A549 (cell line): ENCODE measurements around the gene CHST13. TPM values are rescaled to one million over a fixed set of nuclear protein-coding genes. Genes with fewer than 3 reads are reported as not detected.

Experiments
- ATAC-seq, 2 experiments: fragments of 200-7000 bp in 1 of 2; fragments of >200 bp in 1 of 2; cut with Nextera tagmentation in 1 of 2; cut with Tn5 transposase in 1 of 2; 3 replicates each; pipeline versions ENCODE4 v1.8.0 to v1.9.1; 2018 to 2020; ENCODE audit warnings: mild to moderate bottlenecking in 1 of 2, moderate library complexity in 1 of 2
- CTCF ChIA-PET: fragments of 300-600 bp; sonication (Branson Sonifier 250); formaldehyde crosslinking; extraction: SDS; loops from one replicate; lab custom pipeline; 2021; ENCODE audit warnings: antibody characterized with exemption, inconsistent platforms; lab: Yijun Ruan, JAX
- POLR2A ChIA-PET: fragments of 350-600 bp; formaldehyde crosslinking; extraction: SDS; loops from one replicate; lab custom pipeline; 2021; ENCODE audit warnings: antibody characterized with exemption, inconsistent platforms; lab: Yijun Ruan, JAX
- DNase-seq, 2 experiments: peaks; one replicate each; pipeline versions ENCODE4 v3.0.0 to v3.0.0-alpha.2; 2011 to 2016; ENCODE audit warnings: low read depth in 1 of 2, low spot score in 1 of 2
- FAIRE-seq: peaks from 2 replicates; lab custom pipeline; 2011; peaks lifted over from hg19 to GRCh38; lab: Jason Lieb, UNC
- H3K27ac ChIP-seq, 2 experiments: fragments of >200 bp; sonication (Bioruptor Twin); formaldehyde crosslinking; 3 replicates each; pipeline ENCODE4 v1.5.1; 2016 to 2017
- H3K4me1 ChIP-seq: fragments of >200 bp; sonication (Bioruptor Twin); formaldehyde crosslinking; 3 replicates; pipeline ENCODE4 v1.6.1; 2016
- H3K4me2 ChIP-seq: fragments of >200 bp; sonication (Bioruptor Twin); formaldehyde crosslinking; 3 replicates; pipeline ENCODE4 v1.6.1; 2016
- H3K4me3 ChIP-seq: fragments of >200 bp; sonication (Bioruptor Twin); formaldehyde crosslinking; 3 replicates; pipeline ENCODE4 v1.5.1; 2016
- H3K9me3 ChIP-seq: fragments of >200 bp; sonication (Bioruptor Twin); formaldehyde crosslinking; 3 replicates; pipeline ENCODE4 v1.6.1; 2016
- EHMT2 ChIP-seq: fragments of 200-600 bp; sonication (generic); IDR thresholded peaks from 2 replicates; pipeline ENCODE4 v1.6.1; 2016; ENCODE audit warnings: antibody characterized with exemption, low read depth, mild to moderate bottlenecking, moderate library complexity
- FOXS1 ChIP-seq: fragments of 250-450 bp; sonication (Bioruptor Pico); IDR thresholded peaks from 2 replicates; pipeline ENCODE4 v1.5.0; 2020; ENCODE audit warnings: mild to moderate bottlenecking, moderate library complexity
- GATA3 ChIP-seq: IDR thresholded peaks from 2 replicates; pipeline ENCODE4 v1.6.1; 2012; ENCODE audit warnings: borderline replicate concordance
- HDAC2 ChIP-seq: fragments of 200-600 bp; sonication (generic); IDR thresholded peaks from 2 replicates; pipeline ENCODE4 v1.6.1; 2016
- HEYL ChIP-seq: fragments of 250-450 bp; sonication (Bioruptor Pico); IDR thresholded peaks from 2 replicates; pipeline ENCODE4 v1.8.0; 2021; ENCODE audit warnings: mild to moderate bottlenecking, moderate library complexity
- HOXA7 ChIP-seq: fragments of 250-450 bp; sonication (Bioruptor Pico); IDR thresholded peaks from 2 replicates; pipeline ENCODE4 v1.5.0; 2020; ENCODE audit warnings: mild to moderate bottlenecking, moderate library complexity
- HOXB13 ChIP-seq: fragments of 250-450 bp; sonication (Bioruptor Pico); IDR thresholded peaks from 2 replicates; pipeline ENCODE4 v1.5.0; 2020; ENCODE audit warnings: low read depth, mild to moderate bottlenecking, moderate library complexity
- HOXB5 ChIP-seq: fragments of 250-450 bp; sonication (Bioruptor Pico); IDR thresholded peaks from 2 replicates; pipeline ENCODE4 v1.5.0; 2020; ENCODE audit warnings: mild to moderate bottlenecking, moderate library complexity
- JUN ChIP-seq, 2 experiments: fragments of >200 bp; sonication (Bioruptor Twin); formaldehyde crosslinking; IDR thresholded peaks; 2 replicates in 1 of 2; 3 replicates in 1 of 2; pipeline ENCODE4 v1.6.1; 2016 to 2017
- KDM1A ChIP-seq: fragments of 200-600 bp; sonication (generic); IDR thresholded peaks from 2 replicates; pipeline ENCODE4 v1.6.1; 2016; ENCODE audit warnings: low read depth, mild to moderate bottlenecking
- NR3C1 ChIP-seq: fragments of >200 bp; sonication (Bioruptor Twin); formaldehyde crosslinking; IDR thresholded peaks from 3 replicates; pipeline ENCODE4 v1.6.1; 2017
- RARB ChIP-seq: fragments of 250-450 bp; sonication (Bioruptor Pico); IDR thresholded peaks from 2 replicates; pipeline ENCODE4 v1.8.0; 2021; ENCODE audit warnings: mild to moderate bottlenecking, moderate library complexity
- RNF2 ChIP-seq: fragments of 200-600 bp; sonication (generic); IDR thresholded peaks from 2 replicates; pipeline ENCODE4 v1.6.1; 2016; ENCODE audit warnings: low read depth, mild to moderate bottlenecking, antibody characterized with exemption, moderate library complexity, borderline replicate concordance
- ZC3H11A ChIP-seq: fragments of 450-650 bp; IDR thresholded peaks from 2 replicates; pipeline ENCODE4 v1.6.1; 2014; ENCODE audit warnings: antibody characterized with exemption, mild to moderate bottlenecking
- WGBS: methylation state at CpG from one replicate; pipeline ENCODE4 v1.1.6; 2017; ENCODE audit errors: missing lambda C conversion rate; 5-methylcytosine and 5-hydroxymethylcytosine counted together
- polyA plus RNA-seq, 4 experiments: library from polyadenylated mRNA; depleted of rRNA in 3 of 4; stranded (reverse); fragments of >200 nt; fragmentation: RNase III in 1 of 4; extraction: RNeasy Plus Mini Kit Qiagen cat#74134 plus additional on column Dnase treatment in 1 of 4; gene quantifications; 2 replicates in 3 of 4; 3 replicates in 1 of 4; pipeline ENCODE4 v1.2.3, GENCODE V29; 2011 to 2017
- TF ChIP-seq, protein P1 (sequence below): fragments of >200 bp; sonication (Bioruptor Twin); formaldehyde crosslinking; IDR thresholded peaks from 3 replicates; pipeline ENCODE4 v1.5.1; 2016
- TF ChIP-seq, protein P2 (sequence below): IDR thresholded peaks from 2 replicates; pipeline ENCODE4 v1.6.1; 2012
- TF ChIP-seq, protein P3 (sequence below): fragments of 200-600 bp; sonication (generic); IDR thresholded peaks from 2 replicates; pipeline ENCODE4 v1.6.1; 2016; ENCODE audit warnings: antibody characterized with exemption, mild to moderate bottlenecking, moderate library complexity
- TF ChIP-seq, protein P4 (sequence below): IDR thresholded peaks from 2 replicates; pipeline ENCODE4 v1.6.1; 2012

Gene CHST13
- polyA plus RNA-seq, 2 of the 4 experiments (the other 2 are of a cell fraction), result 0.30 to 0.59 TPM

DNA sequence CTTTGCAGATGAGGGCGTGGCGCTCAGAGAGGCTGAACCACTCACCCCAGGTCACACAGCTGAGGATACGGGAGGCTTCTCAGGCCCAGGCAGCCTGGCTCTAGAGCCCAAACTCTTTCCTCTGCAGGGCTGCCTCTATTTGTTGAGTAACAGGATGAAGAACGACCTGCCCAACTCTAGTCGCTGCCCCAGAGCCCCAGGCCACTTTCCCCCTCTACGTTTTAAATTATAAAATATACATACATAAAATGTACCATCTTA is 29.1 kb upstream of the CHST13 start:
- no peak for ATAC-seq
- 69% methylated on average over 4 of the region's 6 CpGs for WGBS
- POLR2A ChIA-PET, result no interaction called here
- H3K4me3 ChIP-seq, result no peak overlapping the region
- no peaks in the 10 kb centered on the region for H3K9me3 ChIP-seq
- DNase-seq, result no peak
- H3K4me2 ChIP-seq, result no peak overlapping the region
- no peak overlapping the region for H3K27ac ChIP-seq
- no peak for FAIRE-seq
- H3K4me1 ChIP-seq, result no peaks in the 10 kb centered on the region
- no peak for TF ChIP-seq KDM1A
- TF ChIP-seq HOXA7 (CRISPR knock-in tag), result no peak
- TF ChIP-seq, protein P1, sequence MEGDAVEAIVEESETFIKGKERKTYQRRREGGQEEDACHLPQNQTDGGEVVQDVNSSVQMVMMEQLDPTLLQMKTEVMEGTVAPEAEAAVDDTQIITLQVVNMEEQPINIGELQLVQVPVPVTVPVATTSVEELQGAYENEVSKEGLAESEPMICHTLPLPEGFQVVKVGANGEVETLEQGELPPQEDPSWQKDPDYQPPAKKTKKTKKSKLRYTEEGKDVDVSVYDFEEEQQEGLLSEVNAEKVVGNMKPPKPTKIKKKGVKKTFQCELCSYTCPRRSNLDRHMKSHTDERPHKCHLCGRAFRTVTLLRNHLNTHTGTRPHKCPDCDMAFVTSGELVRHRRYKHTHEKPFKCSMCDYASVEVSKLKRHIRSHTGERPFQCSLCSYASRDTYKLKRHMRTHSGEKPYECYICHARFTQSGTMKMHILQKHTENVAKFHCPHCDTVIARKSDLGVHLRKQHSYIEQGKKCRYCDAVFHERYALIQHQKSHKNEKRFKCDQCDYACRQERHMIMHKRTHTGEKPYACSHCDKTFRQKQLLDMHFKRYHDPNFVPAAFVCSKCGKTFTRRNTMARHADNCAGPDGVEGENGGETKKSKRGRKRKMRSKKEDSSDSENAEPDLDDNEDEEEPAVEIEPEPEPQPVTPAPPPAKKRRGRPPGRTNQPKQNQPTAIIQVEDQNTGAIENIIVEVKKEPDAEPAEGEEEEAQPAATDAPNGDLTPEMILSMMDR, result no peak
- no peak for TF ChIP-seq NR3C1
- TF ChIP-seq RARB, result no peak
- TF ChIP-seq, protein P2, sequence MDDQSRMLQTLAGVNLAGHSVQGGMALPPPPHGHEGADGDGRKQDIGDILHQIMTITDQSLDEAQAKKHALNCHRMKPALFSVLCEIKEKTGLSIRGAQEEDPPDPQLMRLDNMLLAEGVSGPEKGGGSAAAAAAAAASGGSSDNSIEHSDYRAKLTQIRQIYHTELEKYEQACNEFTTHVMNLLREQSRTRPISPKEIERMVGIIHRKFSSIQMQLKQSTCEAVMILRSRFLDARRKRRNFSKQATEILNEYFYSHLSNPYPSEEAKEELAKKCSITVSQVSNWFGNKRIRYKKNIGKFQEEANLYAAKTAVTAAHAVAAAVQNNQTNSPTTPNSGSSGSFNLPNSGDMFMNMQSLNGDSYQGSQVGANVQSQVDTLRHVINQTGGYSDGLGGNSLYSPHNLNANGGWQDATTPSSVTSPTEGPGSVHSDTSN, result no peak
- no peak for TF ChIP-seq FOXS1 (CRISPR knock-in tag)
- CTCF ChIA-PET, result no interaction called here

DNA sequence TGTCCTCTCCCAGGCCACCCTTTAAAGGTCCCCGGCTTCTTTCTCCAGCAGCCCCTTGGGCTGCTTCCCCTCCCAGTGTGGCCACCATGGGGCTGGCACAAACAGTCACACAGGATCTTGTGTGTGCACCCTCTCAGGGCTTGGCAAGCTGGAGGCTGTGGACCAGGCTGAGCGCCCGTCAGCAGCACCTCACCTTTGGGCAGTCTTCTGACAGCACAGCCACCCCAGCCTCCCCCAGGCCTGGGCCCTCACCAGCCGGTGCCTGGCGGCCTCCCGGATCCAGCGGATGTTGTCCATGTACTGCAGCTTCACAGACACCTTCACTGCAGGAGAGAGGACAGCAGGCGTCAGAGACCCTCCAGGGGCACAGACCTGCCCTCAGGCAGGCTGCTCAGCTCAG is 28.2 kb upstream of the CHST13 start:
- CTCF ChIA-PET, result no interaction called here
- POLR2A ChIA-PET, result no interaction called here

More for the DNA sequence above, 28.2 kb upstream of the CHST13 start:
- DNase-seq (no peak), FAIRE-seq (no peak), ATAC-seq (no peak)
- Histone ChIP-seq H3K27ac (no peak overlapping the region), H3K9me3 (no peaks in the 10 kb centered on the region), H3K4me2 (no peak overlapping the region), H3K4me3 (no peak overlapping the region), H3K4me1 (no peaks in the 10 kb centered on the region)
- TF ChIP-seq, protein P1, result no peak
- no peak for TF ChIP-seq HOXB13 (CRISPR knock-in tag)
- no peak for TF ChIP-seq HDAC2
- TF ChIP-seq ZC3H11A, result no peak
- TF ChIP-seq NR3C1, result no peak
- TF ChIP-seq EHMT2, result no peak
- TF ChIP-seq JUN (IDR thresholded peaks at IDR 0.05), result no peak
- TF ChIP-seq GATA3, result no peak
- TF ChIP-seq, protein P3, sequence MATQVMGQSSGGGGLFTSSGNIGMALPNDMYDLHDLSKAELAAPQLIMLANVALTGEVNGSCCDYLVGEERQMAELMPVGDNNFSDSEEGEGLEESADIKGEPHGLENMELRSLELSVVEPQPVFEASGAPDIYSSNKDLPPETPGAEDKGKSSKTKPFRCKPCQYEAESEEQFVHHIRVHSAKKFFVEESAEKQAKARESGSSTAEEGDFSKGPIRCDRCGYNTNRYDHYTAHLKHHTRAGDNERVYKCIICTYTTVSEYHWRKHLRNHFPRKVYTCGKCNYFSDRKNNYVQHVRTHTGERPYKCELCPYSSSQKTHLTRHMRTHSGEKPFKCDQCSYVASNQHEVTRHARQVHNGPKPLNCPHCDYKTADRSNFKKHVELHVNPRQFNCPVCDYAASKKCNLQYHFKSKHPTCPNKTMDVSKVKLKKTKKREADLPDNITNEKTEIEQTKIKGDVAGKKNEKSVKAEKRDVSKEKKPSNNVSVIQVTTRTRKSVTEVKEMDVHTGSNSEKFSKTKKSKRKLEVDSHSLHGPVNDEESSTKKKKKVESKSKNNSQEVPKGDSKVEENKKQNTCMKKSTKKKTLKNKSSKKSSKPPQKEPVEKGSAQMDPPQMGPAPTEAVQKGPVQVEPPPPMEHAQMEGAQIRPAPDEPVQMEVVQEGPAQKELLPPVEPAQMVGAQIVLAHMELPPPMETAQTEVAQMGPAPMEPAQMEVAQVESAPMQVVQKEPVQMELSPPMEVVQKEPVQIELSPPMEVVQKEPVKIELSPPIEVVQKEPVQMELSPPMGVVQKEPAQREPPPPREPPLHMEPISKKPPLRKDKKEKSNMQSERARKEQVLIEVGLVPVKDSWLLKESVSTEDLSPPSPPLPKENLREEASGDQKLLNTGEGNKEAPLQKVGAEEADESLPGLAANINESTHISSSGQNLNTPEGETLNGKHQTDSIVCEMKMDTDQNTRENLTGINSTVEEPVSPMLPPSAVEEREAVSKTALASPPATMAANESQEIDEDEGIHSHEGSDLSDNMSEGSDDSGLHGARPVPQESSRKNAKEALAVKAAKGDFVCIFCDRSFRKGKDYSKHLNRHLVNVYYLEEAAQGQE, result no peak
- no peak for TF ChIP-seq HEYL (CRISPR knock-in tag)
- TF ChIP-seq HOXB5, result no peak
- TF ChIP-seq RNF2, result no peak
- TF ChIP-seq, protein P4, sequence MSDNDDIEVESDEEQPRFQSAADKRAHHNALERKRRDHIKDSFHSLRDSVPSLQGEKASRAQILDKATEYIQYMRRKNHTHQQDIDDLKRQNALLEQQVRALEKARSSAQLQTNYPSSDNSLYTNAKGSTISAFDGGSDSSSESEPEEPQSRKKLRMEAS, result no peak
- WGBS, result 89% methylated on average over 1 of the region's 8 CpGs
